ENCODE results near the gene UBAP2L.
A peak's percentile ranks its signal among the peaks of the same experiment; 100 is the strongest.

Gene UBAP2L, protein sequence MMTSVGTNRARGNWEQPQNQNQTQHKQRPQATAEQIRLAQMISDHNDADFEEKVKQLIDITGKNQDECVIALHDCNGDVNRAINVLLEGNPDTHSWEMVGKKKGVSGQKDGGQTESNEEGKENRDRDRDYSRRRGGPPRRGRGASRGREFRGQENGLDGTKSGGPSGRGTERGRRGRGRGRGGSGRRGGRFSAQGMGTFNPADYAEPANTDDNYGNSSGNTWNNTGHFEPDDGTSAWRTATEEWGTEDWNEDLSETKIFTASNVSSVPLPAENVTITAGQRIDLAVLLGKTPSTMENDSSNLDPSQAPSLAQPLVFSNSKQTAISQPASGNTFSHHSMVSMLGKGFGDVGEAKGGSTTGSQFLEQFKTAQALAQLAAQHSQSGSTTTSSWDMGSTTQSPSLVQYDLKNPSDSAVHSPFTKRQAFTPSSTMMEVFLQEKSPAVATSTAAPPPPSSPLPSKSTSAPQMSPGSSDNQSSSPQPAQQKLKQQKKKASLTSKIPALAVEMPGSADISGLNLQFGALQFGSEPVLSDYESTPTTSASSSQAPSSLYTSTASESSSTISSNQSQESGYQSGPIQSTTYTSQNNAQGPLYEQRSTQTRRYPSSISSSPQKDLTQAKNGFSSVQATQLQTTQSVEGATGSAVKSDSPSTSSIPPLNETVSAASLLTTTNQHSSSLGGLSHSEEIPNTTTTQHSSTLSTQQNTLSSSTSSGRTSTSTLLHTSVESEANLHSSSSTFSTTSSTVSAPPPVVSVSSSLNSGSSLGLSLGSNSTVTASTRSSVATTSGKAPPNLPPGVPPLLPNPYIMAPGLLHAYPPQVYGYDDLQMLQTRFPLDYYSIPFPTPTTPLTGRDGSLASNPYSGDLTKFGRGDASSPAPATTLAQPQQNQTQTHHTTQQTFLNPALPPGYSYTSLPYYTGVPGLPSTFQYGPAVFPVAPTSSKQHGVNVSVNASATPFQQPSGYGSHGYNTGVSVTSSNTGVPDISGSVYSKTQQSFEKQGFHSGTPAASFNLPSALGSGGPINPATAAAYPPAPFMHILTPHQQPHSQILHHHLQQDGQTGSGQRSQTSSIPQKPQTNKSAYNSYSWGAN

DNA sequence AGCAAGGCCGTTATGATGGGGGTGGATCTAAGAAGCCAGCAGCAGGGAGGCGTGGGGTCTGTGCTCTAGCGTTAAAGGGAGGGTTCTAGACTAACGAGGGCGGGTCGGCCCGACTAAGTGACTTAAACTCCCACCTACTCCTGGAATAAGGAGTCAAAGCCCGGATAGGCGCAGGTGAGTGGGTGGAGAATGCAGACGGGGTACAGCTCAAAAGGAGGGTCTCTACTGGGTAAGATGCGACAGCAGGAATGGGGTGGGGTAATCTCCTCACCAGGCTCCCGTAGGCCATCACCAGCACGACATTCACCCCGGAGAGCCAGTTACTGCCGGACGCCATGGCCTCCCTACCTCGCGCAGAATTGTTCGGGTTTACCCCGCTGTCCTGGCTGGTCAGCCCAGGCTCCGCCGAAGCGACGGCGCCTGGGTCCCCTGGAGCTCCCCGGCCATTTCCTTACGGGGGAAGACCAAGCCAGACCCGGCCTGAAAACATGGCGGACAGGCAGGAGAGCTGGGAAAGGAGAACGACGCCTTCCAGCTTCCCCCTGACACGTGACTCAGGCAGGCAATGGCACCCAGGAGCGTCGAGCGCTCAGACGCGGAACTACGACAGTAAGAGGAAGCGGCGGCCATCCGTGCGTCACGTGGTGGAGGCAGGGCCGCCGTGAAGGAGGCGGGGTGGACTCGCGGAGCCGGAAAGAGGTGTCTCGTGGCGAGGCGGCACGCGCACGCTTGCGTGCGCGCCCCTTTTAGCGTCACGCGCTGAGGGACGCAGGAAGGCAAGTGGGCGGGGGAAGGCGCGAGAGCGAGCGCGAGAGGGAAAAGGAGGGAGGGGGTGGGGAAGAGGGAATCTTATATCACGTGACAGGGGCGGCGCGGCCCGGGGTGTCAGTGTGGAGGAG lies at the start of gene UBAP2L:
UBAP2L (plus strand) TSS at position 885 of the 899 bp plus-strand sequence. CDS start 4,169 bp downstream, outside the sequence.
- DNase-seq, result peak; percentile 98 to 100

DNA sequence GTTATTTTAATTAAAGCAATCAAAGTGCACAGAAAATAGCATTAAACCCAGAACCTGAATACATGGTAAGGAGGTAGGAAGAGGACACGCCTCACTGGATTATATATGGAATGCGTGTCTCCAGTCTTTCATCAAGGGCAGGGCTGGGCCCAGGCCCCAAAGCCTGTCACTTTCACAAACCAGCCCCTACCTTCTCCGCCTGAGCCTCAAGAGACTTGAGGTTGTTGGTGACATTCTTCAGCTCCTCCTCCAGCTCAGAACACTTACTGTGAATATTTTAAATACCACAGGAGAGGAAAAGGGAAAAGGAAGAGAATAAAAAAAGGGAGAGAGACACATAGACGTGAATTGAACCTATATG lies 49.6 kb upstream of the UBAP2L start:
- no peak for DNase-seq

DNA sequence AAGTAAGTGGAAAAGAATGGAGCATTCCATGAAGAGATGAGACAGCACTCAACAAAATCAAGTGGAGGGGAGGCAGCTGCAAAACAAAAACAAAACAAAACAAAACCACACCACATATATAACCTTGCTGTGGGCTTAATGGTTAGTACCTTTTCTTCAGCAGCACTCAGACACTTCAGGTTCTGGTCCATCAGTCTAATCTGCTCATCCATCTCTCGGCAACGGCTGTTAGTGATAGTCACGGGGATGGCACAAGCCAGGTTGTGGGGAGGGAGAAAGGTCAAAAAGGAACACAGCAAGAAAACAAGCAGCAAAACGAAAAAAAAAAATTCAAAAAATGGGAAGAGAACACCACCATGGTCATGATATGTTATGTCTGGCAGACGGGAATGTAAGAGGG lies 48.9 kb upstream of the UBAP2L start:
- no peak for DNase-seq

DNA sequence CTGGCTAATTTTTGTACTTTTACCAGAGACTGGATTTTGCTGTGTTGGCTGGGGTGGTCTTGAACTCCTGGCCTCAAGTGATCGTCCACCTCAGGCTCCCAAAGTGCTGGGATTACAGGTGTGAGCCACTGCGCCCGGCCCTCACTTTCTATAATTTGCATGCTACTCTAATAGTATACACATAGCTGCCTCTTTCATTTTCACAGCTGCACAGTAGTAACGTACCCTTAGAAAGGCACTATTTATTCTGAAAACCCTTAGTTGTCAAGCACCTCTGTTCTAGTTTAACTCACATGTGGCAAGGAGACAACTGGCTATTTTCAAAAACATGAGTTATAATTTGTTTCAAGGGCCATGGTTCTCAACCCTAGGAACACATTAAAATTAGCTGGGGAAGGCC lies 46.1 kb upstream of the UBAP2L start:
- no peak for DNase-seq

DNA sequence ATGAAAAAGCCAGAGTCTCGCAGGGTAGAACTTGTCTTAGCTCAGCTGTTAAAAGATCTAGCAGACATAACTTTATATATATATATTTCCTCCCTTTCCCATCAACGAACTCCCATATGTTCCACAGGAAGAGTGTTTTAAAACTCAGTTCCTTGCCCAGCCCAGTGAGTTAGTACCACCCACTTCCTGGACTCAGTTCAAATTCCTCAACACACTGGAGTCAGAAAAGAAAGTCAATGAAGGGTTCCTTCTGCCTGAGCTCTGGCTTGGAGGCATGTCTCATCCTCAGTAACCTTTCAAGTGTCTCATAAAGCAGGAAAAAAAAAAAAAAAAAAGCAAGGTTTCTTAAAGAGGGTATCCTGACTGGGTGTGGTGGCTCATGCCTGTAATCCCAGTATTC lies 44.4 kb upstream of the UBAP2L start:
- DNase-seq, result no peak

DNA sequence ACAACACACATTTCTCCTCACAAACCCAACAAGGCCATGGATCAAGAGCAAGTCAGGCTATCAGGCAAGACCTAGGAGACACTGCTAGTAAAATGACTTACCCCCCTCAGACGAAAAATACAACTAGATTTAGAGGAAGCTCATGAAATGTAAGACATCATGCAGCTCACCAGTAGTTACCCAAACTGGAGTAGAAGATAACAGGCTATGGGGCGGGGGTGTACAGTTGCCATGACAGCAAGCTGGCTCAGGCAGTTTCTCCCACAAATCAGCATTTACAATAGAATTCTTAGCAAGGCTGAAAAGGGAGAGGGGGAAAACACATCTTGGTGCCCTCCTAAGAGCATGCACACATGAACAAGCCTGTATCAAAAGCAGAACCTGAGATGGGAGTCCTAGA lies 42.7 kb upstream of the UBAP2L start:
- no peak for DNase-seq

DNA sequence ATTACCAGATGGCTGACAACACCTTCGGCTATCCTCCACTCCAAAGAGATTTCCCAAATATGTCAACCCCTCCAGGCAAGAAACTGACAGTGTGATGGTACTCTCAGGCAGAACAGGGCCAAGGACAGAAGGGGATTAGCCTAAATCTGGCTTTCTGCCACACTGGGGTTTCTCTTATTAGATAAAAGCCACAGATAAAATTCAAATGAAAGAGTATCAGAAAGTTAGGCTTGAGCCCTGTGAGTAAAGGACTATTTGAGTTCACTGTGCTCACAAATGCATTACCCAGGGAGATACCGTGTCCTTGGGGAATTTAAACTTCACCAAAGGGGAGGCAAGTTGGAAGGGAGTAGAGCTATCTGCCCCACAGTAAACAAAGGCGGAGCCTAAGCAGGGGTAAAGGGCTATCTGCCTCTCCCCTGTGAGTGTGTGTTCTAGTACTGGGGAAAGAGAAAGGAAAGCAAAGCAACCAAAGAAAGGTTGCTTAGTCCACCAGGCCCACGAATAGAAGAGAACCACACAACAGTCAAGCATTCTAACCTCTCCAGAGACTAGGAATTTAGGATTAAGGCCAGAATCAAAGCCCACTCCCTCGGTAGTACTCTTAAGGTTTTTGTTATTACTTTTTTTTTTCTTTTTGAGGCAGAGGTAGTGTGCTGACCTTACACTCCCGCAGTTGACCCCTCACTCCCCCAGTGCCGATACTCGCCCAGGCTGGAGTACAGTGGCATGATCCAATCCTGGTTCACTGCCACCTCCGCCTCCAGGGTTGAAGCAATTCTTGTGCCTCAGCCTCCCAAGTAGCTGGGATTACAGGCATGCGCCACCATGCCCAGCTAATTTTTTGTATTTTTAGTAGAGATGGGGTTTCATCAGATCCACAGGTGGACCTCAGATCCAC lies 41.6 kb upstream of the UBAP2L start:
- no peak for DNase-seq

DNA sequence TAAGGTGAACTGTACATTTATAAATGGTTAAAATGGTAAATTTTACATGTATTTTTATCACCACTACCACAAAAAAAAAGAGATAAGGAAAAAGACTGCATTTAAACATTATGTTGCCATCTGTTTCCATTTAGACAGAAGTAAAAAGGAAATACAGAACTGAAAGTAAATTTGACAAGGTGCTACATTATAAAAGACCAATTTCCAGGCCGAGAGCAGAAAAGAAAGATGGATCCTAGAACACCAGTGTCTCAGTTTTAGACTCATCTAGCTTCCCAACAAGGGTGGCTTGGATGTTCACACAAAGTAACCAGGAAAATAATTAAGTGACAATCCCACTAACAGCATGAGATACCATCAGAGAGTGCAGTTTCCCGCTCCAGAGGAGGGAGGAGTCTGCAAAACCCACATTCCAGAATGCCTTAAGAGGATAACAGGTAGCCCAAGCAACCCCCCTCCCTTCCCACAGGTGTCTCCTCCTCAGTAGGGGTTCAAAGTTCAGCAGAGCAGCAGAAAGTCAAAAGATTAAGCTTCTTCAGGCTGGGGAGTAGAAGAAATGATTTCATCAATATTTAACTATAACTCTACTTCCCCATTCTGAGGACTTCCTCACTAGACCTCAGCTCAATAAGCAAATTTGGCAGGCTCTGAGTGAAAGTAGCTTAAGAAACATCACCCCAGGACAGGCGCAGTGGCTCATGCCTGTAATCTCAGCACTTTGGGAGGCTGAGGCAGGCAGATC lies 40.6 kb upstream of the UBAP2L start:
- DNase-seq, result no peak

DNA sequence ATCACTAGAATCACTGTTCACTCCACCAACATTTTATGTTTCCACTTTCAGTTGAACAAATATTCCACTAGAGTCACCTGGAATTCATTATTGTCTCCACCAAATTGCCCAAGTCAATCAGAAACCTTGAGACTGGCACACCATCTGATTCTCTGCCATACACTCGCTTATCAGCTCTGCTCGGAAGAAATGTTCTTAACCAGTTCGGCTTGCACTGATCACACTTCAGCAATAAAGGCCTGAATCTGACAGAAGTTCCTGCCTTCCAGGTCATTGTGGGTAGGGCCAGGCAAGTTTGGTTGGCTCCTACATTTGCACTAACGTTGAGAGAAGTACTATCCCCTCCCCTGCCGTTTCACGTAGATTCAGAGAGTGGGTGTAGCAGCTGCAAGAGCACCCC lies 38.8 kb upstream of the UBAP2L start:
- no peak for DNase-seq

DNA sequence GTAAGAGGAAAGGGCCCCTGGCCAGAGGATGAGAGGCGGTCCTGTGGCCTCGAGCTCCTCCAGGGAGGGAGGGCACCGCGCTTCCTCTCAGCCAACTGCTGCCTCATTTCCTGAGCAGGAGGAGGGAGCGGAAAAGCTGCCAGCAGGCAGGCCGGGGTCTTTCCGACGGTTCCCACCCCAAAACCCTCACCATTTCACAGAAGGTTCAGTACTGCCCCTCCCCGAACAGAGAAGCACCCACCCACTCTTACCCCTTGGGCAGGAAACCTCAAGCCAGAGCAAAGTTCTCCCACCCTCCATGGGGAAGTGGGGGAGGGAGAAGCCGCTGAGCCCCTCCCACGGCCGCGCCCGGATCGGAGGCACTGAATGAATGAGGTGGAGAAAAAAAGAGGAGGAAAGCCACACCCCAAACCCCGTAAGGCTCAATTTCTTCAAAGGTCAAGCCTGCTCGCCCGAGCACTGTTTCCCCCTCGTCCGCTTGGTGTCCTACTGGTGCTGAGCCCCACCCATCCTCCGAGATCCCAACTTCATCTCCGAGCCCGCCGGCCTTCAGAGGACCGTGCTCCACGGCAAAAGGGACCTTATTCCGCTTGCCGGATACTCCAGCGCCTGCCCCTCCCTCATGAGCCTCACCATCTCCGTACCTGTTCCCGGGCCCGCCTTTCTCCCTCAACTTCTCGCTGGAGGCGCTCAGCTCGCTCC lies 38.3 kb upstream of the UBAP2L start:
- peak; percentile 10 to 49 for DNase-seq

DNA sequence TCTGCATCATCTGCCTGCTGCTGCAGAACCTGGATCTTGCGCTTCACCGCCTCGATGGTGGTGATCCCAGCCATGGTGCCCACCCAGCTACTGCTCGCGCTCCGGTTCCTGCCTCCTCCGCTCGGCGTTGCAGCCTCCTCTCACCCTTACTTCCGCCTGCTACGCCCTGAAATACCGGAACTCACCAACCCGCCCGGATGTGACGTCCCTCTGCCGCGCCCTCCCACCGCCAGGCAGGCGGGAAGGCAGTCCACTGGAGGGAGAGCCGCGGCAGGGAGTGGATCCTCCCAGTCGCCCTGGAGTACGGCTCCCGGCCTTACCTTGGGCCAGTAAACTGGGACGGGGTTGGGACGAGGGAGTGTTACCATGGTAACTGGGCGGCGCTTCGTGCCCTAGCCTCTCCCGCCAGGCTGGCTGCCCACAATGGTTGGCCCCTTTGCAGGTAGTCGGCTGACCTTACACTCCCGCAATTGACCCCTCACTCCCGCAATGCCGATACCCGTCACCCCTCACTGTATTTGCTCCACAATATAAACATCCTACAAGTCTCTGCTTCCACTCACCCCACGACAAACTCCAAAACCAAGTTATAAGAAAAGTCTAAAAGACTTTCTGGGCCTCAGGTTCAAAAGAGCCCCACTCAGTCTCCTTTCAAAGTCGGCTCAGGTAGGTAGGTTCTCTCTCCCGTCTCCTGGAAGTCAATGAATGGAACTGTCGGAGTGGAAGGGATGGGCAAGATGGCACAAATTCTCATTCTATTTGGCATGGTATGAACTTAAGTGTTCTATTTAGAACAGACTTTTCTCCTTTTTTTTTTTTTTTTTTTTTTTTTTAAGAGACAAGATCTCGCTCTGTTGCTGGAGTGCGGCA lies 37.5 kb upstream of the UBAP2L start:
- DNase-seq, result peak; percentile 97 to 99

DNA sequence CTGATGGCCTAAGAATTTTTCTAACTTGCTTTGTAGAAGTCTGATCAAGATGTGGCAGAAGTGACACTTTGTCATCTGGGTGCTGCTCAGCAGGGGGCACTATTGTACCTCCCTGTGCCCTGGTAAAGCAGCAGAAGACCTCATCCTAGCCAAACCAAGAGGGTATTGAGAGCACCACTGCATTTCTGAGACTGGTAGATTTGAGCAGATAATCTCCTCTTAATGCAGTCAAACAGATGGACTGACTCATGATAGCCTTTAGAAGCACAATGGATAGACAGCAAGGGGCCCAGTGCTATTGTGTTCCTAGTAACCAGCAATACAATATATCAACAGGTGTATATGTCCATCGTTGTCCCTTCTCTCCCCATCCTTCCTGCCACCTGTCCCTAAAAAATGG lies 34.6 kb upstream of the UBAP2L start:
- peak in 1 of 2 experiments; percentile 46 for DNase-seq

DNA sequence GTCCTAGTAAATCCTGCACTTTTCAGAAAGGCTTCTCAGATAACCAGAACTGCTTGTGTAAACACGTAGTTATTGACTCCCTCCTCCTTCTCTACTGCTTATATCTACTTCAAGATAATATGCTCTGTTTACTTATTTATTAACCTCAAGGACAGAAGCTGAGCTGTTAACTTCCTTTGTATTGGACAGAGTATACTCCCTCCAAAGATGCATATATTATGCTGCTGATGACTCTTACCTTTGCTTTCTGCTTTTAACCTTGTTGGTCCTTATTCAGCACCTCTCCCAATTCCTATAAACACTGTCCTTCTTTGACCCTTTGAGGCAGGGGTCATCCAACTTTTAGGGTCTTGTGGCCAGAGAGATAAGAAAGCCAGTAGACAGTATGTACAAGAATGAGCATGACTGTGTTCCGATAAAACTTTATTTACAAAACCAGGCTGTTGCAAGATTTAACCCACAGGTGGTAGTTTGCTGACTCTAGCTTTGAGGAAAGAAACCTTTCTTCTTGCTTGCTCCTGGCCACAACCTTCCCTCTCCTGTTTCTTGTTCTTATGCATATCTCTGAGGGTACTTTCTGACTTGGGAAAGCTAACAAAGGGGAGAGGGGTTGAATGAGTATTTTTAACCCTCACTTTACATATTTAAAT lies 33.8 kb upstream of the UBAP2L start:
- DNase-seq, result no peak

DNA sequence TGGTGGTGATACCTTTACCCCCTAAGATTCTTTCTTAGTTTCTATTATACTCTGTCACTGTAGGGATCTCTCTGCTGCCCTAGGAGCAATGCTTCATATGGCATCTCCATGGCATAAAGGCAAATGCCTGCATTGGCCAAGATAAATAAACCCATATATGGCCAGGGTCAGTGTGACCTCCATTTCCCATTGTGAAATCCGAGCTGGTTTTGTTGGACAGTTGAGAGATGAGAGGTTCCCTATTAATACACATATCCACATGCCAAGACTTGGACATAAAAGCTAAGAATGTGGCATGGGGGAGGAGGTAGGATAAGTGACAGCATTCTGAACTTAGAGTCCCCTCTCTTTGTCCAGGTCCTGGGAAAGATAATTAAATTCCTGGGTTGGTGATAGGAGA lies 30.2 kb upstream of the UBAP2L start:
- DNase-seq, result no peak

DNA sequence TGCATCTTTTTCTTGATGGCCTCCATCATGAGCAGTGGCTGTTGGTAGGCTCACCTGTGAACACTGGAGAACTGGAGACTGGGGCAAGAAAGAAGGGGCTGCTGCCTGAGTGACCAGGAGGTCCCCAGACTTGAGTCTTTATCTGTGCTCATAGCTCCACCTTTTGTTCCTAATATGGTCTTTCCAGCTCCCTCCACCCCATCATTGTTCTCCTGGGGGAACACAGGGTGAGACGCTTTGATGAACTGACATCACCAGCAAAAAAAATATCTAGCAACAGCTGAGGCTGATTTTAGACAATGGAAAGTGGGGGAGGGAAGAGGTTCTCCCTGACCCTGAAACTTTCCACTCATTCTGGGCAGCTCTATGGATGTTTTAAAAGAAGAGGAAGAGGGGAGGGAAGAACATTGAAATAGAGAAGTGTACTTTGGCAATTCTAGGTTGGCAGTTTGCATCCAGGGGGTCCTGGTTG lies 28.7 kb upstream of the UBAP2L start, which contains the start of gene TPM3:
TPM3 (minus strand) TSS at position 111 of the 472 bp plus-strand sequence; CDS start at position 29, 82 bp downstream.
- DNase-seq, result no peak

DNA sequence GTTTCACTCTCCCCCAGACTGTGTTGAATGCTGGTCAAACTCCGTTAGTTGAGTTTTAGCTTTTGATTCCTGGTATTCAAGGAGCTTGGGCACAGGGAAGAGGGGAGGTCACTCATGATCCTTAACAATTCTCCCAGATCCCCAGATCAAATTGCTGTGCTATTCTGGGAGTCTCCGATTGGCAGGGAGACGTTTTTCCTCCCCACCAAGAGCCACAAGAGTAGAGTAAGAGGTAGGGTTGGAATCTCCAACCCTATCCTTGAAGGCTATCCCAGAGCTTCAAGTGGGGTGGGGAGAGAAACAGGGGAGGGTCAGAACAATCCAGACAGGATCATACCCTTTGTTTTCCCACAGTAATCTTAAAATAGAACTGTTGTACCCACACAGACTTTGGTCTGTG lies 28.3 kb upstream of the UBAP2L start:
- no peak for DNase-seq

DNA sequence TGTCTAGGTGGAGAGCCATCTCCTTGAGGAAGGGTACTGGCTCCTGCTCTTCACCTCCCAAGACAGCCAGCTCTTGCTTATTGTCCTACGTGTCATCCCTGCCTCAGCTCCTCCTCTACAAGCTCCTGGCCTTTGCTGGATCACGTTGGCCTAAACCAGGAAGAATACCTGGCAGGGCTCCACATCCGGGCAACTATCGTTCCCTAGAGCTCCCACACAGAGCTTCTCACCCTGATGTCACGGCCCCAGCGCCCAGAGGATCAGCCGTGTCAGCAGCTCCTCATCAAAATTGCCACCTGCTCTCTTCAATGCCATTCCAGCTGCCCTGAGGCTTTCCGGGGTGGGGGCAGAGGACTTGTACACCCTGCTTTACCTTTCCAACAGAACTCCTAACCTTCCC lies 26.9 kb upstream of the UBAP2L start:
- peak in 1 of 2 experiments; percentile 12 for DNase-seq
